Activated CD8-positive, alpha-beta memory T cell treated with anti-CD3 and anti-CD28 coated beads, Interleukin-2, amount 50 U/mL, for 48 hours (primary cell): ENCODE data around the gene ULK2.
"Not testable (repeated sequence)": the region's sequence is repeated elsewhere in the genome, so short reads cannot be mapped to it uniquely, and the experiment has no call there.

Source experiments
- DNase-seq: peaks from one replicate; pipeline ENCODE4 v3.0.0-alpha.2; 2020

The ULK2 gene

DNA sequence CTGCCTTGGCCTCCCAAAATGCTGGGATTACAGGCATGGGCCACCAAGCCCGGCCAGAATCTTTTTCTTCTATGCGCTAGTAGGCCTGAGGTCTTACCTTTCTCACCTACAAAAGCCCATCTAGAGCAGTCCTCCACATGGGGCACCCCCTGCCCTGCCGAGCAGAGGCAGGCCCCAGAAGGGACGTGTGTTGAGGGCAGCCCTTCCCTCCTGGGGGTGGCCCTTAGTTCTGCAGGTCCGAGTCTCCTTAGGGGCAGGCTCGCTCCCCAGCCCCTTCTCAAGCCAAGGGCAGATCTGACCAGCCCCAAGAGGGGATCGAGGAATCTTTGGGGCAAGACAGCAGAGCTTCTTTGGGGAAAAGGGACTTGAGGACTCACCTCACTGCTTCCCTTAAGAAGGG lies 101.7 kb downstream of the ULK2 start:
- DNase-seq = no peak

DNA sequence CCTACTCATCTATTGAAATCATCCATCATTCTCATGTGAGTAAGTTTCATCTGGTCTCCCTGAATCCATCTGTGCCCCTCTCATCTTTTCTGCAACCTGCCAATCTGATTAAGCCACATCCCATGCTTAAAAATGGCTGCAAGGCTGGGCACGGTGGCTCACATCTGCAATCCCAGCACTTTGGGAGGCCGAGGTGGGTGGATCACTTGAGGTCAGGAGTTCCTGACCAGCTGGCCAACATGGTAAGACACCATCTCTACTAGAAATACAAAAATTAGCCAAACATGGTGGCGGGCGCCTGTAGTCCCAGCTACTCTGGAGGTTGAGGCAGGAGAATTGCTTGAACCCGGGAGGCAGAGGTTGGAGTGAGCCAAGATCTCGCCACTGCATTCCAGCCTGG lies 103.7 kb downstream of the ULK2 start:
- not testable (repeated sequence) for DNase-seq

DNA sequence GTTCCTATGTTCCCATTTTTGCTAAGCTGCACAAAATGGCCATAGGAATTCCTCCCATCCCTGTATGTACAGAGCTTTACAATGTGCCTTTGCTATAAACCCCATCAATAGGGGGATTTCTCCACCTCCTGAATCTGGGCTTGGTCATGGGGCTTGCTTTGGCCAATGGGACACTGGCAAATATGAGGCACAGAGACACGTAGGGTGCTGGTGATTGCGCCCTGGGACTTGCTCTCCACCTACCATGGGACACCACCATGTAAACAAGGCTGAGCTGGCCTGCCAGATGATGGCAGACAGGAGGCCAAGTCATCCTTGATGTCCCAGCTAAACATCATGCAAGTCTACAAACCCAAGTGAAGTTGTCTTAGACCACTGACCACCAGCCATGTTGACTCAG lies 104.3 kb downstream of the ULK2 start:
- DNase-seq = no peak

- peak; percentile 75 for DNase-seq
Measured at GRCh38 chr17:19762515-19762961, 105.2 kb downstream of the ULK2 start.

DNA sequence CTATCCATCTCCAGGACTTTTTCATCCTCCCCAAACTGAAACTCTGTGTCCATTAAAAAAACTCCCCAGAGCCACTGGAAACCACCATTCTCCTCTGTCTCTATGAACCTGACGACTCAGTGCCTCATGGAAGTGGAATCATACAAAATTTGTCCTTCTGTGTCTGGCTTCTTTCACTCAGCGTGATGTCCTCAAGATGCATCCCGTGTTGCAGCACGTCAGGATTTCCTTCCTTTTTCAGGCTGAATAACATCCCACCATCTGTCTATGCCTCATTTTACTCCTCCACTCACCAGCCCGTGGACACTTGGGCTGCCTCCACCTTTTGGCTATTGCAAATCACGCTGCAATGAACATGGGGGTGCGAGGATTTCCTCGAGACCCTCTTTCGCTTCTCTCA lies 107.0 kb downstream of the ULK2 start:
- peak; percentile 3 for DNase-seq

GRCh38 chr17:19759568-19760549 lies 107.9 kb downstream of the ULK2 start:
- peak; percentile 40 for DNase-seq

GRCh38 chr17:19757536-19758180 lies 110.1 kb downstream of the ULK2 start:
- DNase-seq = no peak

DNA sequence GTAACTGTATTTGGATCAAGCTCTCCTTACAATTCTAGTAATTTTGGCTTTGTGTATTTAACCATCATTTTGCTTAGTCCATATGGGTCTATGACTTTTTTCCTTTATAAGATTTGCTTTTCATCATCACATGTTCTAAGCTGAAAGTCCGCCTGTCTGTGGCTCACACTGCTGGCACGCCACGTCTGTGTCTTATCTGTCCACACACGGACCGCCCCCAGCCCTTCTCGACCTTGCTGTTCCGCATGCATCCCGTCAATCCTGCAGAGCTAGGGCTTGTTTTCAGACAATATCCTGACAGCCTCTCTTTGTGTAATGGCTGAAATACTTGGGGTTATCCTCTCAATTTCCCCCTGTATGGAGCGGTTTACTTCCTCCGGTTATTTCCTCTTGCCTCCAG lies 111.2 kb downstream of the ULK2 start:
- no peak for DNase-seq

DNA sequence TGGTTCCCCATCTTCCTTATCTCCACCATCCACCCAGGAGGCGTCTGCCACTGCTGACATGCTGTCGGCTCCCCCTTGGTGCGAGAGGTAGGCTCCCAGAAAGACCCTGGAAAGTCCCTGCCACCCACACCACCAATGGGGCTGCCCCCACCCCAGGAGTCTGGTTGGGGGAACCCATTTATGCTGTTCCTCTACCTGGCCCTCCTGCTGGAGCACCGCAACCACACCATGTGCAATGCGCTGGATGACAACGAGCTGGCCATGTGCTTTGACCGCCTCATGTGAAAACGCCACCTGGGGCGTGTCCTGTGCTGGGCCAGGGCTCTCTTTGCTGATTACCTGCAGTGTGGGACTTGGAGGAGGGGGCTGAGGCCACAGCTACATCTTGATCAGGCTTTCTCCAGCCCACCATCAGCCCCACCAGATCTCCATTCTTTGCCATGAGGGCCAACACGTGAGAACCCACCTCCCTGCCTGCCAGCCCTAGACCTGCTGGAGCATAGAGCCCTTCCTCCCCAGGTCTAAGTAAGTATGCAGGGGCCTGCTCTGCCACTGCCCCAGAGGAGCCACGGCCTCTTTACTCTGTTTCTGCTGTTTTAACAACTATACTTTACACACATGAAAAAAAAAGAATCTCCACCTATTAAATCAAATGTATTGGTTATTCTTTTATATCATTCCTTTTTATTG lies 111.8 kb downstream of the ULK2 start:
- no peak for DNase-seq

DNA sequence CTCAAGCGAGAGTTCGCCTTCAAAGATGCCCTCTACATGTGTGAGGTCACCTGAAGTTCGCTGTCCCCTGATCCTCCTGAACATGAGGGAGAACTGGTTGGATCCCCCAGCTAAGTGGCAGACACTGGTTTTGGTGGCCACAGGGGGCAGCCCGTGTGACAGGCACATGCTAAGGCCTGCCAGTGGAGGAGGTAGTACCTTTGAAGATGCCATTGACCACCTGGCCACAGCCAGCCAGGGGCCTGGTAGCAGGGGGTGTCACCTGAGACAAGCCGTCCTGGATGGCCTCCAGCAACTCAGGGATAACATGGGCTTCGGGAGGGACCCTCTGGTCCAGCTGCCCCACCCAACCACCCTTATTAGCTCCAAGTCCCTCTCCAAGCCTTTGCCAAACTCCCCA lies 112.3 kb downstream of the ULK2 start:
- DNase-seq = no peak

GRCh38 chr17:19753661-19754463 lies 113.9 kb downstream of the ULK2 start:
- DNase-seq = no peak

- no peak for DNase-seq
Measured at GRCh38 chr17:19753051-19753509, 114.7 kb downstream of the ULK2 start.

GRCh38 chr17:19752216-19753050 lies 115.3 kb downstream of the ULK2 start:
- no peak for DNase-seq

DNA sequence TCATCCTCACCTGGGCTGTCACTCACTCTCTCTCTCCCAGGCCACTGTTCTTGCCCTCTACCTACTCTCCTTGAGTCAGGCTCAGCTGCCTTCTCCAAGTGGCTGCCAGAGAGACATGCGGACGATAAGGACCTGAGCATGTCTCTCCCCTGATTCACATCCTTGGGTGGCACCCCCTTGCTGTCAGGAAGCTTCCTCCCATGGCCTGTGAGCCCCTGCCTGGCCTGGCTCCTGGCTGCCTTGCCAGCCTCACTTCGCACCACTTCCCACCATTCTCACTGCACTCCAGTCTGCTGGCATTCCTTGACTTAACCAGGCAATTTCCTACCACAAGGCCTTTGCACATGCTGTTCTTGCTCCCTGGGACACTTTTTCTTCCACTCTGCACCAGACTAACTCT lies 116.9 kb downstream of the ULK2 start:
- DNase-seq = no peak

DNA sequence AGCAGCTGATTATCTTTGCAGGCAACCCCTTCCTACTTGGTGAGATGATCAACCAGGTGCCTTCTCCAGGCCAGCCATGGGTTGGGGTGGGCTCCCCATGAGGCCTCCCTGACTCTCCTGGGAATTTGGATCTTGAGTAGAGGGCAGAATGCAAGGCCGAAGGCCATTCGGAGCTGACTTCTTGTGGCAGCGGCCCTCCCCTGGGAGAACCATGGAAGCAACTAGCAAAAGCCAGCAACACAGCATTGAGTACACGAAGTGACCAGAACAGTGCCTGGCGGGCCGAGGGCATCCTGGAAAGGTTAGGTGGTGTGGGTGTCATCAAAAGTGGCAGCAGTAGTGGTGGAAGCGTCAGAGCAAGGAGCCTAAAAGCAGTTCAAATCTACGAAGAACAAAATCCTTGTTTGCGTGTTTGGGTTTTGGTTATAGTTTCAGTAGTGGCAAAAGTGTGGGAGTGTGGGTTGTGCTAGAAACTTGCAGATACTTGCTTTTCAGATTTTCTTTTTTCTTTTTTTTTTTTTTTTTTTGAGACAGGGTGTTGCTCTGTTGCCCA lies 117.6 kb downstream of the ULK2 start:
- DNase-seq = no peak

- no peak for DNase-seq
Measured at GRCh38 chr17:19748807-19749193, 118.9 kb downstream of the ULK2 start.

DNA sequence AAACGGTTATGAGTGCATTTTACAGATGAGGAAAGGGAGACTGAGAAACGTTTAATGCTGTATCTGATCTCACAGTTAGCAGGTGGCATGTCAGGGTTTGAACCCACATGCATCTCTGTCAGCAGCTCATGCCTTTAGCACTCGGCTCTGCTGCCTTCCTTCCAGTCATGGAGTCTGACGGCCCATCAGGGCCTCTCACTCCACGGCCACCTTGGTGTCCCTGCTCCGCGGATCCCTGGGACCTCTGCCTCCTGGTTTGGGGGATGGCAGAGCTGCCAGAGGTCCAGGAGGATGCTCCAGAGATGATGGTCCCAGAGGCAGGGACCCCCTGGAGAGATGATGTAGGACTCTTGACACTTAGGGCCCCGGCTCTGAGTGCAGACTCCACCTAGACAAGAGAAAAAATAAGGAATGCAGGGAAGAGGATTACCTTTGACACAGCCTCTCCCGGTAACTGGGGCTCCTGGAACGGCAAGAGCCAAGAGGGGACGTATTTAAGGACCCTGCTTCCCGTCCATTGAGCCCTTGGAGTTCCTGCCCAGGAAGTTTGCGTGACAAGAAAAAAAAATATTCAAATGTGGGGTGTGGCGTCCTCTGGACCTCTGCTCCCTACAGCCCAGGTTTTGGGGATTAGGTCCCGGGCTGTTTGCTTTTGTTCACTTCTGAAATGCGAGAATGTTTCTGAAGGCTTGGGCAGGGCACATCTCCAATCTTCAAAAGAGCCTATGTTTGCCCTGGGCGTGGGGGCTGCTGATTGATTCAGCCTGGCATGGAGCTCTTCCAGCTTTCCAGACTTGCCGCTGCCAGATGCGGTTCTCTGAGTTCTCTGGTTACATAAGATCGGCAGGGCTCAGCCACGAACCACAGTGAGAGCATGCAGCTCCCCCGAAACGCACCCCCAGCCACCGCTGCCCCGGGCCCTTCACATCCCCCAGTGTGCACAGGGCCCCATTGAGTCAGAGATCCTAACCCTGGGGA lies 119.6 kb downstream of the ULK2 start, which contains the start of gene ALDH3A1:
ALDH3A1 (minus strand) TSS at position 470 of the 978 bp plus-strand sequence. CDS start 3,169 bp downstream, outside the sequence.
- DNase-seq = no peak

DNA sequence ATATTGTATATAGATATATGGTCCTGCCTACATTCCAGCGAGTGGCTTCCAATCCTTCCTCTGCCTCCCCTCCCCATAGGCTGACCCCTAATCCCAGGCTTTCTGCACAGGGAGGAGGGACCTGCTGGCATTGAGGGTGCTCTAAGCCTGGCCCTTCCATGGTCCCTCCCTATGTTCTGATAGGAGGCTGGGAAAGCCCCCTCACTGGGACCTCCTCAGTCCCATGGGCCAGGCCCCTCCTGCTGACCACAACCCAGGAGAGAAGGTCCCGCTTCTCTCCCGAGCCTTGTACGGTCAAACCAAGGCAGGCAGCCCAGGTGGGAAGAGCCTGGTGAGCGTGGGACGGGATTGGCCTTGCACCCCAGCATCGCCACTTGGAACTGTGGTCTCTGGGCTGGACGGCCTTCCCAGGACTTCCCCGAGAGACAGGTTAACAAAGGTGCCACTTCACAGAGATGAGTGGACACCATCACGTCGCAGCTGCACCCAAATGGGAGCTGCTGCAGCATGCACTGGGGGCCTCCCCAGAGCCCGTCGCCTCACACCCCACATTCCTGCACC lies 120.5 kb downstream of the ULK2 start:
- DNase-seq = no peak

DNA sequence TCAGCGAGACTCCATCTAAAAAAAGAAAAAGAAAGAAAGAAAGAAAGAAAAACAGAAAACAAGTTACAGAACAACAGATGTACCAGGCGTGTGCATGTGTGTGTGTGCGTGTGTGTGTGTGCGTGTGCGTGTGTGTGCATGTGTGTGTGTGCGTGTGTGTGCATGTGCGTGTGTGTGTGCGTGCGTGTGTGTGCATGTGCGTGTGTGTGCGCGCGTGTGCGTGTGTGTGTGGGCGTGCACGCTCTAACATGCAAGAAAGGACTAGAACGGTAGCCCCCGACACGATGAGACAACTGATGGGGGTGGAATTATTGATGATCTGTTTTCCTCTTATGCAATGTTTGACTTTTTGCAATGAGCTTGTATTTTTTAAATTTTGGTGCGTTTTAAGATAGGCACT lies 121.2 kb downstream of the ULK2 start:
- no peak for DNase-seq
